ENCODE data around the gene UBN2. TPM values are rescaled to one million over a fixed set of nuclear protein-coding genes. Genes with fewer than 3 reads are reported as not detected.
"Not testable (repeated sequence)": the region's sequence is repeated elsewhere in the genome, so short reads cannot be mapped to it uniquely, and the experiment has no call there.

UBN2 gene
- total RNA-seq = 13.8 and 14.5 TPM in 2 replicates

- intact Hi-C loops (cut with micrococcal nuclease) = loop anchor here (1.0 to 5.0 kb wide), 10 partner anchors 98 to 769 kb away; partner anchors contain the start of genes HIPK2, TRIM24 and ZC3HAV1
These were observed at the start of gene UBN2 for GRCh38 chr7:139230774-139231512. Gene UBN2, plus strand, starts transcription at chr7:139231237. Its CDS starts 248 bp downstream, at chr7:139231485.

DNA sequence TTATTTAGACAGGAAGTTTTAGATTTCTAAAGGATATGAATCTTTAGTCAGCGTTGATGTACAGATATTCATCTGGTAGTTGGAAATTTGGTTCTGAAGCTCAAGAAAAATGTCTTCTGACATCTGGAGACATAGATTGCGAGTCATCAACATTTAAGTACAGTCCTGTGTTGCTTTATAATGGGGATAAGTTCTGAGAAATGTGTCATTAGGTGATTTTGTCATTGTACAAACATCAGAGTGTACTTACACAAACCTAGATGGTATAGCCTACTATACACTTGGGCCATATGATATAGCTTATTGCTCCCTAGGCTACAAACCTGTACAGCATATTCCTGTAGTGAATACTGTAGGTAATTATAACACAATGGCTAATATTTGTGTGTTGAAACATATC is 49.6 kb upstream of the UBN2 start:
- intact Hi-C loops (cut with micrococcal nuclease) = no loop called here

GRCh38 chr7:139182363-139182762 is 48.7 kb upstream of the UBN2 start:
- intact Hi-C loops (cut with micrococcal nuclease) = no loop called here

DNA sequence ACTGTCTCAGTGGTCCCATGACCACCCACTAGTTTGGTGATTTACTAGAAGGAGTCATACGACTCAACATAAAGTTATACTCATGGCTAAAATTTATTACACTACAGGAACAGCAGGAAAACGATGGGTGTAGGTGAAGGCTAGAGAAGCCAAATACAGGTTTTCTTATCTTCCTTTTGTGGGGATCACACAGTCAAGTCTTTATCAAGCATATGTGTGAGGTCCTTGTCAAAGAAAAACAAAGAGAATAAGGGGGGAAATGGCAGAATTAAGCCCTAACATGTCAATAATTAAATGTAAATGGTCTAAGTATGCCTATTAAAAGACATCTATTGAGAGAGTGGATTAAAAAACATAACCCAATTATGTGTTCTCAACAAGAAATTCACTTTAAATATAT is 47.8 kb upstream of the UBN2 start:
- intact Hi-C loops (cut with micrococcal nuclease) = no loop called here

DNA sequence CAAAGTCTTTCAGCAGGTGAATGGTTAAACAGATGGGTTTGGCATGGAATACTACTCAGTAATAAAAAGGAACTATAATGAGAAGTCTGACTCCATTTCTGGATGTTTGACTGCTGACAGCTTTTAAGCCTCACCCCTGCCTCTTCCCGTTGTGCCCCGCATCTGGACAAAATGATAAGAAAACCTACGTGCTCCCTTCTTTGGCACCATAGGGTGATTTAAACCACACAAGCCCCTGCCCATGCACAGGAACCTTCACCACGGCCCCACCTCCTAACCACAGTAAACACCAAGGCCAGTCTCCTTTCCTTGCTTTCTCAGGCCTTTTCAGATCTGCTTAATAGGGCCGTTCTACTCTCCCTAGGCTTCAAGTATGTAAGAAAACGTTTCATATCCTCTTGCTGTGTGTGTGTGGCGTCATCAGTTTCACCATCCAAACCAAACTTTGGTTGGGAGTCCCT is 47.1 kb upstream of the UBN2 start:
- intact Hi-C loops (cut with micrococcal nuclease) = no loop called here

GRCh38 chr7:139186146-139186545 is 44.9 kb upstream of the UBN2 start:
- intact Hi-C loops (cut with micrococcal nuclease) = no loop called here

GRCh38 chr7:139189357-139189756 is 41.7 kb upstream of the UBN2 start:
- intact Hi-C loops (cut with micrococcal nuclease) = no loop called here

- intact Hi-C loops (cut with micrococcal nuclease) = no loop called here
These were observed 38.9 kb upstream of the UBN2 start for GRCh38 chr7:139192014-139192706.

GRCh38 chr7:139200382-139200781 is 30.7 kb upstream of the UBN2 start:
- intact Hi-C loops (cut with micrococcal nuclease) = no loop called here

GRCh38 chr7:139203992-139204391 is 27.0 kb upstream of the UBN2 start:
- intact Hi-C loops (cut with micrococcal nuclease) = no loop called here

DNA sequence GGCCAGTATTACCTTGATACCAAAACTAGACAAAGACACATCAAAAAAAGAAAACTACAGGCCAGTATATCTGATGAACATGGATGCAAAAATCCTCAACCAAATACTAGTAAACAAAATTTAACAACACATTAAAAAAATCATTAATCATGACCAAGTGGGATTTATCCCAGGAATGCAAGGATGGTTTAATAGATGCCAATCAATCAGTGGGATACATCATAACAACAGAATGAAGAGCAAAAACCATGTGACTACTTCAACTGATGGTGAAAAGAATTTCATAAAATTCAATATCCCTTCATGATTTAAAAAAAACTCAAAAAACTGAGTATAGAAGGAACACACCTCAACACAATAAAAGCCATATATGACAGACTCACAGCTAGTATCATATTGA is 25.2 kb upstream of the UBN2 start:
- intact Hi-C loops (cut with micrococcal nuclease) = no loop called here

GRCh38 chr7:139212133-139212532 is 18.9 kb upstream of the UBN2 start:
- intact Hi-C loops (cut with micrococcal nuclease) = no loop called here

GRCh38 chr7:139213489-139213888 is 17.5 kb upstream of the UBN2 start:
- intact Hi-C loops (cut with micrococcal nuclease) = not testable (repeated sequence)

DNA sequence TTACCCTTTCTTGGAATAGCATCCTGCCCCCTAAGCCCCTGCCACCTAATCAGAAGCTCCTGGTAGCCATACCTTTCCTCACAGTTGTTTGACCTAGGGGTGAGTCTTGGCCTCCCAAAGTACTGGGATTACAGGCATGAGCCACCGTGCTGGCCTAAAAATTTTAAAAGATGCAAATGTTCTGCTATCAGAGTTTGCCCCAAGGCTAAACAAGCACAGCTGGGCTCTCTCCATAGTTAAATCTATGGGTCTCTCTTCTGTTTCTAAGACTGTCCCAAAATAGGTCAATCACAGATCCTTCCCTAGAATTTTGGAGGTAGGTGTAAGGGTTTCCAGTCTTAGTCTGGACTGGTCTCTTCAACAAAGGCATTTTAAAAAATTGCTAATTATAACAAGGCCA is 12.9 kb upstream of the UBN2 start:
- intact Hi-C loops (cut with micrococcal nuclease) = no loop called here

- intact Hi-C loops (cut with micrococcal nuclease) = no loop called here
These were observed 6.8 kb upstream of the UBN2 start for GRCh38 chr7:139224219-139224618.

GRCh38 chr7:139224836-139225235 is 6.2 kb upstream of the UBN2 start:
- intact Hi-C loops (cut with micrococcal nuclease) = not testable (repeated sequence)

- intact Hi-C loops (cut with micrococcal nuclease) = not testable (repeated sequence)
These were observed 5.5 kb upstream of the UBN2 start for GRCh38 chr7:139225286-139226157.

DNA sequence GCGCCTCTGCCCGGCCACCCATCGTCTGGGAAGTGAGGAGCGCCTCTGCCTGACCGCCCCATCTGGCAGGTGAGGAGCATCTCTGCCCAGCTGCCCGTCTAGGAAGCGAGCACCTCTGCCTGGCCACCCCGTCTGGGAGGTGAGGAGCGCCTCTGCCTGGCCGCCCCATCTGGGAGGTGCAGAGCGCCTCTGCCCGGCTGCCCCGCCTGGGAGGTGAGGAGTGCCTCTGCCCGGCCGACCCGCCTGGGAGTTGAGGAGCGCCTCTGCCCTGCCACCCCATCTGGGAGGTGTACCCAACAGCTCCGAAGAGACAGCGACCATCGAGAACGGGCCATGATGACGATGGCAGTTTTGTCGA is 4.9 kb upstream of the UBN2 start:
- intact Hi-C loops (cut with micrococcal nuclease) = not testable (repeated sequence)

- intact Hi-C loops (cut with micrococcal nuclease) = not testable (repeated sequence)
These were observed 4.0 kb upstream of the UBN2 start for GRCh38 chr7:139226988-139227488.

DNA sequence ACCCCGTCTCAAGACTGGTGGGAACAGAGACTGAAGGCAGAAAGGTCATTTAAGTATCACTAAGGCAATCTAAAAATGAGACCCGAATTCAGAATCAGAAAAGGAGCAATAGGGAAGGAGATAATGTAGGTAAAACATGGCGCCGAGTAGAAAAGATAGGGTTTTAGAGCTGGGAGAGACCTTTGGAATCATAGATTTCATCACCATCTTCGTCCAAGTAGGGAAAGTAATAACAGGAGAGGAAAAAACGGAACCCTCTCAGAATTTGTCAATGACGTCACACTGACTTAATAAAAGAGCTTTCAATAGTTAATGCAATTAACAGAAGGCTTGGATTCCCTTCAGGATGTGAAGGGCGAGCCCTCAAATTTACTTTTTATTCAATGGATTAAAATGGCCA is 1.0 kb upstream of the UBN2 start:
- intact Hi-C loops (cut with micrococcal nuclease) = loop anchor here (5.0 kb wide), 4 partner anchors 188 to 768 kb away; partner anchors contain the start of genes HIPK2 and TRIM24

- intact Hi-C loops (cut with micrococcal nuclease) = loop anchor here (5.0 kb wide), 4 partner anchors 188 to 768 kb away; partner anchors contain the start of genes HIPK2 and TRIM24
These were observed 608 bp upstream of the UBN2 start for GRCh38 chr7:139230484-139230773.

Data from T-helper 1 cell treated with Interleukin-12 subunit alpha and Interleukin-12 subunit beta and Interleukin-4 antibody, amounts not matched to agents 30 ng/mL and 1 ng/mL, for 36 hours (primary cell).